ENCODE data around the gene NUBPL.

GRCh38 chr14:31842899-31843298 lies 281.7 kb downstream of the NUBPL start:
- TF ChIP-seq POLR2AphosphoS5 (IDR thresholded peaks at IDR 0.05; ENCODE audit: low read depth, low read length), result no peak
- no peak for TF ChIP-seq POLR2A (IDR thresholded peaks at IDR 0.05; ENCODE audit: low read depth, low read length)
- no peak for TF ChIP-seq PAX5 (IDR thresholded peaks at IDR 0.05; ENCODE audit: insufficient read depth, low read length, severe bottlenecking)
- no peak for TF ChIP-seq TAF1 (IDR thresholded peaks at IDR 0.05; ENCODE audit: low read depth, low read length)
- TF ChIP-seq SPI1 (IDR thresholded peaks at IDR 0.05; ENCODE audit: low read depth, low read length), result no peak
- TF ChIP-seq POU2F2 (IDR thresholded peaks at IDR 0.05; ENCODE audit: low read depth, low read length), result no peak
